ENCODE data around the gene SLC49A3. TPM values are rescaled to one million over a fixed set of nuclear protein-coding genes. Genes with fewer than 3 reads are reported as not detected.

The SLC49A3 gene
- total and polyA plus RNA-seq, 2 of the 8 experiments (the other 6 are each of a cell fraction or from before 2014, with no cell fraction given): 5.0 to 8.8 TPM

DNA sequence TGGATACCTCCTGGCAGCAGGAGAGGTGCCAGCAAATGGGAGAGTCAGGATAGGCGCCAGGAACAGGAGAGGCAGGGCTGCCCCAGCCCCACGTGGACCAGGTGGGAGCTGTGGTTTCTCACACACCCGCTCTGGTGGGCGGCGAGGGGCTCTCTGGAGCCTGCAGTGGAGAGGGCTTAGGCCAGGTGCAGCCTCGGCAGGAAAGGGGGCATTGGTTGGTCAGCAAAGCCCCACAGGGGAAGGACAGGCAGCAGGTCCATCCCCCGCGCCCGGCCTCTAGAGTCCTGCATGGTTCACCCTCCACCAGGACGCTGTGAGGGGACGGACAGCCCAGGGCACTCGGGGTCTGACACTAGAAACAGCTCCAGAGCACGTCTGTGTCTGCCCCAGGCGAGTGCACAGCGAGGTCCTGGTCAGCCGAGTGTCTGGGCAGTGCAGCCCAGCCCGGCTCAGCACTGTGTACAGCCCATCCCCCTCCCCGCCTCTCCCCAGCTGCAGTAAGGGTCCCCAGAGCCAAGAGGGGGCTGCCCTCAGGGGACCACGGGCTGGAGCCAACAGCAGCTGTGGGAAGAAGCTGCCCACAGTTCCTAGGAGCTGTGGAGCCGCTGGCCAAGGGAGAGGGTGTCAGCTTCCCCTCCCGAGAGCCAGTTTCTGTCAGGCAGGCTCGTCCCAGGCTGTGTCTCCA lies 23.1 kb downstream of the SLC49A3 start (continued):
- TF ChIP-seq RFX5 (IDR thresholded peaks at IDR 0.05; ENCODE audit: borderline replicate concordance, low read depth, low read length) (no peak), SUZ12 (IDR thresholded peaks at IDR 0.05; ENCODE audit: low read length) (no peak), KDM4A (IDR thresholded peaks at IDR 0.05; ENCODE audit: low read depth, low read length, severe bottlenecking) (no peak)

All from H1 (cell line).